RCC 7860 (cell line): ENCODE measurements around the gene PKN1.
"Not testable (repeated sequence)": the region's sequence is repeated elsewhere in the genome, so short reads cannot be mapped to it uniquely, and the experiment has no call there.

Source experiments
- DNase-seq: peaks from one replicate; pipeline ENCODE4 v3.0.0-alpha.2; 2015; ENCODE audit warnings: low spot score
- FAIRE-seq: peaks from 2 replicates; lab custom pipeline; 2012; peaks lifted over from hg19 to GRCh38; lab: Jason Lieb, UNC

PKN1 gene

GRCh38 chr19:14432791-14433553 lies at the start of gene PKN1:
Gene PKN1 (plus strand): TSS chr19:14433306. CDS start chr19:14433522, 216 bp downstream.
- DNase-seq = no peak

DNA sequence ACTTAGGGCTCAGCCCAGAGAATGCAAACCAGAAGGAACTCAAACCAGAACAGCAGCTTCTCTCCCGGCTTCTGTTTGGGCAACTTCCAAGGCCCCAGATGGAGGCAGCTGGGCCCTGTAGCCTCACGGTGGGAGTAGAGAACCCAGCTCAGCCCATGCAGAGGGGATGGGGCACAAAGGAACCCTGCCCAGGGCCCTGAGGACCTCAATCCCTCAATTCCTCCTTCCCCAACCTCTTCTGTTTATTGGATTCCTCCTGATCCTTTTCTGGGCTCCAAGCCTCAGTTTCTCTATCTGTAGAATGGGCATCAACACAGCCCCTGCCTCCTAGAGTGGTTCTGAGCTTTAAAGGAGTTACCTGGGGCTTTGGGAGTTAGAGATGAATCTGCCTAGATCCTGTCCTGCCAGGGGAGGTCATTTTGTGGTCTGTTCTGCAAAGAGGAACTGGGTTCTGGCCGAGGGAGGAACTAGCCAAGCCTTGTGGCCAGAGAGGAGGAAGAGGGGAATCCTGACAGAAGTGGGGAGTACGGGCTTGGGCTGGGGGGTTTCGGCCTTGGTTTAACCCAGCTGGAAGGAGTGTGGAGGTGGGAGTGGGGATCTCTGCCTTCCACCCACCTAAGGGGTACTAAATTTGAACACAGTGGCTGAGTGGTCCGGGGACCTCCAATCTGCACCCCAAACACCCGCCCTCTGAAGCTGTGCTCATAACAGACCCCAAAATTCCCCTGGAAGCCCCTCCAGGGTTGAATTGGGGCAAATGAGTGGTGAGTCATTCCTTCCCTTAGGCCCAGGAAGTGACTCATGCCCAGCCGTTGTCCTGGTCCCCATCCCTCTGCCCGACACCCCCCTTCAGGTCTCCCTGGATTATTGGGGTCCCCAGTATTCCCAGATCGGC lies 49.2 kb upstream of the PKN1 start:
- DNase-seq (peak; percentile 21), FAIRE-seq (no peak)

More at GRCh38 chr19:14432791-14433553, at the start of gene PKN1:
- FAIRE-seq = no peak

DNA sequence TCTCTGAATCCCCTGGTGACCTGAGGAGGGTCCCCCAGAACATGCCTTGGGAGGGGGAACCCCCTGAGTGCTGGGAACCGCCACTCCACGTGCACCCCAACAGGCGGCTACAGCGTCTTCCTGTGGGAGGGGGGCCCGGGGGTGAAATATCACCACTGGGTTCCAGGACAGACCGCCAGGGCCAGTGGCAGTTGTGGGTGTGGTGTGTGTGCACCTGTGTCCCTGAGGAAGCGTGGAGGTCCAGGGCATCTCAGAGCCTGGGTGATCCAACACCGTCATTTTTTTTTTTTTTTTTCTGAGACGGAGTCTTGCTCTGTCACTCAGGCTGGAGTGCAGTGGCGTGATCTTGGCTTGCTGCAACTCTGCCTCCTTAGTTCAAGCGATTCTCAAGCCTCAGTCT lies 47.6 kb upstream of the PKN1 start:
- DNase-seq (no peak), FAIRE-seq (no peak)

- FAIRE-seq (no peak), DNase-seq (no peak)
Observed at GRCh38 chr19:14390548-14390947, 42.6 kb upstream of the PKN1 start.

GRCh38 chr19:14391156-14391821 lies 41.8 kb upstream of the PKN1 start:
- no peak for DNase-seq
- FAIRE-seq = no peak

GRCh38 chr19:14393329-14393728 lies 39.8 kb upstream of the PKN1 start:
- FAIRE-seq (no peak), DNase-seq (no peak)

- DNase-seq = no peak
- FAIRE-seq = no peak
Observed at GRCh38 chr19:14394167-14394566, 38.9 kb upstream of the PKN1 start.

- FAIRE-seq (no peak), DNase-seq (no peak)
Observed at GRCh38 chr19:14395262-14395661, 37.8 kb upstream of the PKN1 start.

GRCh38 chr19:14395710-14396336 lies 37.3 kb upstream of the PKN1 start:
- no peak for FAIRE-seq
- no peak for DNase-seq

DNA sequence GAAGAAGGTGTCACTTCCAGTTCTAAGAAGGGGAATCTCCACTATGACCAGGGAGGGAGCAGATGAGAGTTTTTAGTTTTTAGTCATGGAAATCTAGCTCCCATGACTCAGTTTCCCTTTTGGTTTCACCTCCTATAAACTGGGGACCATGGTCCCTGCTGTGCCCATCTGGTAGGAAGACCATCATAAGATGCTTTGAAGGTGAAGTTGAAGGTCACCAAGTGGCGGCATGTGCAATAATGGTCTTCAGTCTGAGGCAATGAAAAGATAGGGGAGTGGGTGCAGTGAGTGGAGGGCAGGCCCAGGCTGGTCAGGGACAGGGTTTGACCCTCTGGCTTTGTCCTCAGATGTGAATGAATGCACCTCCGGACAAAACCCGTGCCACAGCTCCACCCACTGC lies 36.4 kb upstream of the PKN1 start:
- not testable (repeated sequence) for FAIRE-seq, DNase-seq

- not testable (repeated sequence) for DNase-seq, FAIRE-seq
Observed at GRCh38 chr19:14397168-14397567, 35.9 kb upstream of the PKN1 start.

- FAIRE-seq = no peak
- DNase-seq = no peak
Observed at GRCh38 chr19:14400951-14401431, 32.1 kb upstream of the PKN1 start.

DNA sequence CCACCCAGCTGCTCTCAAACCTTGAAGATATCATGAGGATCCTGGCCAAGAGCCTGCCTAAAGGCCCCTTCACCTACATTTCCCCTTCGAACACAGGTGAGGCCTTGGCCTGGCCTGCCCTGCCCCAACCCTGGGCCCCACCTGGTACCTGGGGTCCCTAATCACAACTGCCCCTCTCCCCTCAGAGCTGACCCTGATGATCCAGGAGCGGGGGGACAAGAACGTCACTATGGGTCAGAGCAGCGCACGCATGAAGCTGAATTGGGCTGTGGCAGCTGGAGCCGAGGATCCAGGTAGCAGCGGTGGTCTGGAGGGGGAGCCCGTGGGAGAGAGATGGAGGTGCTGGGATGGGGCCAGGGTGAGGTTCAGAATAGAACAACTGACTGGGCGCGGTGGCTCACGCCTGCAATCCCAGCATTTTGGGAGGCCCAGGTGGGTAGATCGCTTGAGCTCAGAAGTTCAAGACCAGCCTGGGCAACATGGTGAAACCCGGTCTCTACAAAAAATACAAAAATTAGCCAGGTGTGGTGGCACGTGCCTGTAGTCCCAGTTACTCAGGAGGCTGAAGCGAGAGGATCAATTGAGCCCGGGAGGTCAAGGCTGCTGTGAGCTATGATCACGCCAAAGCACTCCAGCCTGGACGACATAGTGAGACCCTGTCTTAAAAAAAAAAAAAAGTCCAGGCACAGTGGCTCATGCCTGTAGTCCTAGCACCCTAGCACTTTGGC lies 31.5 kb upstream of the PKN1 start:
- DNase-seq = no peak
- FAIRE-seq = no peak

DNA sequence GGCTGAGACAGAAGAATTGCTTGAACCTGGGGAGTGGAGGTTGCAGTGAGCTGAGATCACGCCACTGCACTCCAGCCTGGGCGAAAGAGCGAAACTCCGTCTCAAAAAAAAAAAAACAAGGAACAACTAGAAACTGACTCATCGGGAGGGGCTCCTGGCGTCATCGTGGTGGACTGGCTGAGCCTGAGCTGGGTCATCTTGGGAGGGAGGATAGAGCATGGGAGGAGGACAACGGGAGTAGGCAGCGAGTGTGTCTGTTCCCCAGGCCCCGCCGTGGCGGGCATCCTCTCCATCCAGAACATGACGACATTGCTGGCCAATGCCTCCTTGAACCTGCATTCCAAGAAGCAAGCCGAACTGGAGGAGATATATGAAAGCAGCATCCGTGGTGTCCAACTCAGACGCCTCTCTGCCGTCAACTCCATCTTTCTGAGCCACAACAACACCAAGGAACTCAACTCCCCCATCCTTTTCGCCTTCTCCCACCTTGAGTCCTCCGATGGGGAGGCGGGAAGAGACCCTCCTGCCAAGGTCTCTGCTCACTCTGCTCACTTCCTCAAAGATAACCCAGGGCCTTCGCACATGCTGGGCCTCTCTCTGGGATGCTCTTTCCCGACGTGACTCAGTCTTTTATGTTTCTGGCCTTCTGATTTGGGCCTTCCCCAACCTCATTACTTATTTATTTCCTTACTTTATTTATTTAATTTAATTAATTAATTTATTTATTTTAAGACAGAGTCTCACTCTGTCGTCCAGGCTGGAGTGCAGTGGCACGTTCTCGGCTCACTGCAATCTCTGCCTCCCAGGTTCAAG lies 30.6 kb upstream of the PKN1 start:
- FAIRE-seq (no peak), DNase-seq (peak; percentile 38)

DNA sequence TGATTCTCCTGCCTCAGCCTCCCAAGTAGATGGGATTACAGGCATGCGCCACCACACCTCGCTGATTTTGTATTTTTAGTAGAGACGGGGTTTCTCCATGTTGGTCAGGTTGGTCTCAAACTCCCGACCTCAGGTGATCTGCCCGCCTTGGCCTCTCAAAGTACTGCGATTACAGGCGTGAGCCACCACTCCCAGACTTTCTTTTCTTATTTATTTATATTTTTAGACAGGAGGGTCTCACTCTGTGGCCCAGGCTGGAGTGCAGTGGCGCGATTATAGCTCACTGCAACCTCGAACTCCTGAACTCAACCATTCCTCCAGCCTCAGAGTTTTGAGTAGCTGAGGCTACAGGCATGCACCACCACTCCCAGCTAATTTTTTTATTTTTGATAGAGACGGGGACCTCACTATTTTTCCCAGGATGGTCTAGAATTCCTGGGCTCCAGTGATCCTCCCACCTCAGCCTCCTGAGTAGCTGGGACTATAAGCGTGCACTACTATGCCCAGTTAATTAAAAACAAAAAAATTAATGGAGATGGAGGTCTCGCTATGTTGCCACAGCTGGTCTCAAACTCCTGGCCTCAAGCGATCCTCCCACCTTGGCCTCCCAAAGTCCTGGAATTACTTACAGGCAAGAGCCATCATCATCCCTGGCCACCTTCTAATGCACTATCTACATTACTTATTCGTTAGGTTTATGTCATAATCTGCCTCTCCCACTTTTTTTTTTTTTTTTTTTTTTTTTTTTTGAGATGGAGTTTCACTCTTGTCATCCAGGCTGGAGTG lies 29.8 kb upstream of the PKN1 start:
- FAIRE-seq, DNase-seq: not testable (repeated sequence)

DNA sequence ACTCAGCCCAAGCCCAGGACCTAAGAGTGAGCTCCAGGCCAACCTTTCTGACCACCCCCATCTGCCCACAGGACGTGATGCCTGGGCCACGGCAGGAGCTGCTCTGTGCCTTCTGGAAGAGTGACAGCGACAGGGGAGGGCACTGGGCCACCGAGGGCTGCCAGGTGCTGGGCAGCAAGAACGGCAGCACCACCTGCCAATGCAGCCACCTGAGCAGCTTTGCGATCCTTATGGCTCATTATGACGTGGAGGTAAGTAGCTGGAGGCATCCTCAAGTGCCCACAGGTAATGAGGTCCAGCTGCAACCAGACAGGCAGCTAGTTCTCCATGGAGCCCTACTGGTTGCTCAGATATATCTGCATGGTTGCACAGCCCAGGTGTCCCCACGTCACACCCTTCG lies 28.8 kb upstream of the PKN1 start:
- FAIRE-seq (no peak), DNase-seq (no peak)

DNA sequence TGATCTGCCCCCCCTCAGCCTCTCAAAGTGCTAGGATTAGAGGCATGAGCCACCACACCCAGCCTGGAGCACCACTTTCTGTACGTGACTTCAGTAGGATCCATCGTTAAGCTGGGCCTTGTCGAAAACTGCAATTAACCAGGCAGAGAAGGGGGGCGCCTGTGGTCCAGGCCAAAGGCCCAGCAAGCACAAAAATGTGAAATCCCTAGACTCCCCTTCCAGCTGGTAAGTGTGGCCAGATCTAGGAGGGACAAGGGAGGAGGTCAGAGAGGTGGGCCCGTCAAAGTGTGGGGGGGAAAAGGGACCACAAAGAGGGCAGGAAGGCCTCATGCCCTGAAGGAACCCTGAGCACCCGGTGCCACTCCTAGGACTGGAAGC lies 27.7 kb upstream of the PKN1 start:
- DNase-seq (no peak), FAIRE-seq (no peak)
